ENCODE data around the gene AMT. TPM values are rescaled to one million over a fixed set of nuclear protein-coding genes. Genes with fewer than 3 reads are reported as not detected.
"Not testable (repeated sequence)": the region's sequence is repeated elsewhere in the genome, so short reads cannot be mapped to it uniquely, and the experiment has no call there.

AMT gene
- total RNA-seq, 1 donor from 2014 or later: 12.4 TPM

- ATAC-seq: no peak
- no peak for DNase-seq (ENCODE audit: low spot score)
- intact Hi-C loops (cut with DNase I): no loop called here
These were observed 12.5 kb upstream of the AMT start for GRCh38 chr3:49434731-49435130.

DNA sequence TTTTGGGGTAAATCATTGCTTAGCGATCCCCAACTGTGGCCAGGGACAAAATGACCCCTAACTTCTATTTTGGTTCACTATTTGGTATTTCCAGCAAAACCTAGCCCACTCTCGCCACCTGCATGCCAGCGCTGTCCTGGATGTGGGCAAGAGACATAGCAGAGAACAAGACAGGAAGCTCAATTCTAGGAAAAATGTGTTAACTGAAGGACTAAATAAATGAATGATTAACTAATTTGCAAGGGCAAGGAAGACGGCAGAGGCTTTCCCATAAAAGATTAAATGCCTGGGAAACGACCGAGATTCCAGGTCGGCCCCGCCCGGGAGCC, 6.4 kb upstream of the AMT start:
- intact Hi-C loops (cut with DNase I): no loop called here
- ATAC-seq: no peak
- no peak for DNase-seq (ENCODE audit: low spot score)

- DNase-seq (ENCODE audit: low spot score): no peak
- intact Hi-C loops (cut with DNase I): no loop called here
- no peak for ATAC-seq
These were observed 5.3 kb upstream of the AMT start for GRCh38 chr3:49427586-49427985.

- intact Hi-C loops (cut with DNase I): no loop called here
- DNase-seq (ENCODE audit: low spot score): no peak
- no peak for ATAC-seq
These were observed 2.5 kb upstream of the AMT start for GRCh38 chr3:49424816-49425215.

DNA sequence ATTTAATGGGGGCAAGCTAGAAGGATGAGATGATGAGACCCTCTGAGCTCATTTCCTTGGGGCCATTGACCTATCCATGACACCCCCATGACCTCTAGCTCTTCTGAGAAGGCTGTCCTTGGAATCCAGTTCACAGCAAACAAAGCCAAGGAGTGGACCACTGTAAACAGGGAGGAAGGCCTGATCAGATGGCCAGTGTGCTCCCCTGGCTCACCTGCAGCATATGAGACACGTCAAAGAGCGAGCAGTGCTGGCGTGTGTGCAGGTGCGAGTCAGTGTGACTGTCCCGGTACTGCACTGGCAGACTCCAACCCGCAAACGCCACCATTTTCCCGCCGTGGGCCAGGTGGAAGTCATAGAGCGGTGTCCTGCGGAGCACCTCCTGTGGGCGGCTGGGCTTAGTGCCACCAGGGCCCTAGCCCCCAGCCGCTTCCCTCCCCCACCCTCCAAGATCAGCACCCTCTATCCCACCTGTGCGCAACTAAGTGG, 339 bp downstream of the AMT start:
- peak; percentile 6 for ATAC-seq
- intact Hi-C loops (cut with DNase I): no loop called here
- no peak for DNase-seq (ENCODE audit: low spot score)

DNA sequence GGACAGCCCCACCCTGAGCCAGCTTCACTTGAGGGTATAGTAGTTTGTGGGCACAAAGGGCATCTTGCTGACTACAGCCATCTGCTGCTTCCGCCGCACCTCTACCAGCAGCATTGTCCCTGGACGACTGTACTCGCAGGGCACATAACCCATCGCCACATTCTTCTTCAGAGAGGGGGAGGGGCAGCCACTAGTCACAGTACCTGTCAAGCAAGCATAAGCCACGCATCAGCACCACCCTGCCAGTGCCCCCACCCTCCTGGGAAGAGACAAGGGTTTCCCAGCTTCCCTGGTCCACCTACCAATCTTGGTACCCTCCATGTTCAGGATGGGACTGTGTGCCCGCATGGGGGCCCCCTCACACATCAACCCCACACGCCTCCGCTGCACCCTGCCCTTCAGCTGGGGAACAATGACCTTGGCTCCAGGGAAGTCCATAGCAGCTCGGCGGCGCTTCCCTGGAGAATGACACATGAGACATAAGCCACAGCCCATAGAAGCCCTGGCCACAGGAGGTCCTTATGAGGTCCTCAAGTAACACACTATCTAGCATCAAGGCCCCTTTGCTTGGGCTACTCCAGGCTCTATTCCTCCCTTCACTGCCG, 4.7 kb downstream of the AMT start:
- no peak for ATAC-seq
- intact Hi-C loops (cut with DNase I): no loop called here
- no peak for DNase-seq (ENCODE audit: low spot score)

- ATAC-seq (no peak), DNase-seq (ENCODE audit: low spot score) (no peak)
- intact Hi-C loops (cut with DNase I): no loop called here
These were observed 5.4 kb downstream of the AMT start for GRCh38 chr3:49416867-49417266.

DNA sequence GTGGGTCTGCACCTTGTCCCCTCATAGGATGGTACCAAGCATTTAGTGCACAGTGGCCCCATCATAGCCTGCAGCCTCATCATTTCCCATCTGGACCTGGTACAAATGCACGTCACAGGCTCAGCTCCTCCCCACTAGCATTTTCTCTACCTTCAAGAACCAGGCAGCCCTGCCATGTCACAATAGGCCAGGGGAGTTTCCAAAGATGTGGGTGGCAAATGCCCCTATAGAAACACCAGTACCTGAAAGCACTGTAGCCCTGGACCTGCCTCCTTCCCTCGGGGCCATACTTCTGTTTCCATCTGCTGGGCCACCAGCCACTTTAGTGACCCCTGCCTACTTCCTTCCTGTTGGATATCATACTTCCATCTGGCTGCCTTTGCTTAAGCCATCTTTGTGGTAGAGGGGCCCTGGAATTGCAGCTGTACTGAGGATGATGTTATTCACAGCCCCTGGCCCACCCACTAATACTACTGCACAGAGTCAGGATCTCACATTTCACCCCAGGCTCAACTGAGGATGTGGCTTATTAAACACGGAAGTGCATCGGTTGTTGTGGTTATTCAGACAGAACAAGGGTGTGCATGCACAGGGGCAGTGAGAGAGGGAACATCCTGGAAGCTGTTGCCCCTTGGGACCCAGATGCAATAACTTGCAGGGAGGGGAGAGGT, 6.2 kb downstream of the AMT start:
- ATAC-seq: no peak
- DNase-seq (ENCODE audit: low spot score): no peak
- intact Hi-C loops (cut with DNase I): no loop called here

DNA sequence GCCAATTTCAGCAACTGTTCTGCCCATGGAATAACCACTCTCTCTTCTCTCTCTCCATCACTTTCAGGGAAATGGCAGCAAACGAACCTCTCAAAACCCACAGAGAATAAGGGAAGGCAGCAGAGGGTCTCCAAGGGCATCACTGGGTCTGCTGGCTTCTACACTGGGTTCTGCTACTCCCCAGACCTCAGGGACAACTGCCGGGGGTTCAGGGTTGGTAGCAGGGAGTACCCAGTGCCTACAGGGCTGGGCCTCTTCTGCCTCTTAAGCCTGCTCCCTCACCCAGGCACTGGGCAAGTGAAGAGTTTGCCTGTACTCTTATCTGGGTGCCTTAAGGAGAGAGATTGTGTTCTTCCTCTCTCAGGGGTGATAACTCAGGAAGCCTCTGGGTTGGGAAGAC, 7.5 kb downstream of the AMT start:
- intact Hi-C loops (cut with DNase I): no loop called here
- DNase-seq (ENCODE audit: low spot score) (no peak), ATAC-seq (no peak)

DNA sequence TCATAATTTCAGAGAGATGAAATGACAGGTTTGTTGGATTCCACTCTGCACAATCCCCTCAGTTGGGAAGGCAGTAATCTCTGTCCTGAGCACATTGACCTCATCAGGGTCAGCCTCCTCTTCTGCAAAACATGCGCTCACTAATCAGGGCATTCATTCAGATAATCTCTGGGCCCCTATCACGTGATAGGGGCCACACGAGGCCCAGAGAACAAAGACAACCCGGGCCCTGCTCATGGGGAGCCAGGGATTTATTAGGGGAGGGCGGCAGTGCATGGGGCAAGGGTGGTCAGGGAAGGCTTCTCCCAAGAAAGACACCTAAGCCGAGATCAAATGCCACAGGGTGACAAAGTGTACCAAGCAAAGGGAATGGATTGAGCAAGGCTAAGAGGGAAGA, 8.9 kb downstream of the AMT start:
- ATAC-seq (no peak), DNase-seq (ENCODE audit: low spot score) (no peak)
- intact Hi-C loops (cut with DNase I): no loop called here

DNA sequence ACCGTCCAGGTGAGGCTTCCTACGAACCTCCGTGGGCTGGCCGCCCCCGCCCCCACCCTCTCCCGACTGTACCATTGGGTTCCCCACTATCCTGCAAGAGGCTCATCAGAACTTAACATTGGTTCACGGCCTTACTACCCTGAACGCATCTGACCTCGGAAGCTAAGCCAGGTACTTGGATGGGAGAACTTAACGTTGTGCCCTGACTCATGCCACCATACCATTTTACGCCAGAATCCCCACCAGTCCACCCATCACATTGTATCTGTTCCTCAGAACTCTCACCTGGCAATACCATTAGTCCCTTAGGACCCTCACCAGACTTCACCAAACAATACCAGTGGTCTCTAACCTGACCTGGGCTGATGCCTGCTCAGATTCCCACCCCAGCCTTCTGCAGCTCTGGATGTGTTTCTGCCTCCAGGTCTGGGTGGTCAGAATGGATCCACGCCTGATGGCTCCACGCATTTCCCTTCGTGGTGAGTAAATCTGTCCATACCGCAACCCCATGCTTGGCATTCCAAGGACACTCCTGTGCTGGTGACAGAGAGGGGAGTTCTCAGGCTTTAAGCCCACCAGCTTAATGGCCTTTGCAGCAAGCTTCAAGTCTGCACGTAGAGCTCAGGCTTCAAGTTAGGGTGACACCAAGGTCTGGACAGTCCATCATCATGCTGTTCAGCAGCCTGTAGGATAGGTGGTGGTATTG, 9.5 kb downstream of the AMT start:
- intact Hi-C loops (cut with DNase I): no loop called here
- ATAC-seq: no peak
- DNase-seq (ENCODE audit: low spot score): no peak

GRCh38 chr3:49411968-49412631, 10.2 kb downstream of the AMT start, which contains the start of the genes RHOA and TCTA:
RHOA (minus strand) TSS chr3:49411976; CDS start chr3:49375589, 36,387 bp downstream.
TCTA (plus strand) TSS chr3:49412423; CDS start chr3:49412427, 4 bp downstream.
- peak; percentile 99 for DNase-seq (ENCODE audit: low spot score)
- intact Hi-C loops (cut with DNase I): no loop called here
- ATAC-seq: peak; percentile 98

DNA sequence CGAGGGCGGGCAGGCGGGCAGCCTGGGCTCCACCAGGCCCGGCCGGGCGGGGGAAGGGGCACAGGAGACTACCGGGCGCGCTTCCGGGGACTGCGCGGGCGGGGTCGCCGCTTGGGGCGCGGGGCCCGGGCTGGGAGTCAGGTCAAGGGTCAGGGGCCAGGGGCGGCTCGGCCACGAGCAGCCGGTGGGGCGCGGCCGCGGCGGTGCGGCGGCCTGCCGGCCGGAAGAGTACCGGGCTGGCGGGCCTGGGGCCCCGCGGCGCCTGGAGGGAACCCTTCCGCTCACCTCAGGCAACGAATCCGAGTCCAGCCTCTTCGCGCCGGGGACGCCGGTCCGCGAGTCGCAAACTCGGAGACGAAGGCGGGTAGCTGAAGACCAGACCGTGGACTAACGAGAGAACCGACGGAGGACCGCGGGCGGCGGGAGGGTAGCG, 10.7 kb downstream of the AMT start:
- ATAC-seq: no peak
- intact Hi-C loops (cut with DNase I): no loop called here

GRCh38 chr3:49410846-49411534, 11.3 kb downstream of the AMT start:
- intact Hi-C loops (cut with DNase I): no loop called here
- no peak for ATAC-seq
- no peak for DNase-seq (ENCODE audit: low spot score)

More for the DNA sequence above, 10.7 kb downstream of the AMT start:
- peak; percentile 71 for DNase-seq (ENCODE audit: low spot score)

DNA sequence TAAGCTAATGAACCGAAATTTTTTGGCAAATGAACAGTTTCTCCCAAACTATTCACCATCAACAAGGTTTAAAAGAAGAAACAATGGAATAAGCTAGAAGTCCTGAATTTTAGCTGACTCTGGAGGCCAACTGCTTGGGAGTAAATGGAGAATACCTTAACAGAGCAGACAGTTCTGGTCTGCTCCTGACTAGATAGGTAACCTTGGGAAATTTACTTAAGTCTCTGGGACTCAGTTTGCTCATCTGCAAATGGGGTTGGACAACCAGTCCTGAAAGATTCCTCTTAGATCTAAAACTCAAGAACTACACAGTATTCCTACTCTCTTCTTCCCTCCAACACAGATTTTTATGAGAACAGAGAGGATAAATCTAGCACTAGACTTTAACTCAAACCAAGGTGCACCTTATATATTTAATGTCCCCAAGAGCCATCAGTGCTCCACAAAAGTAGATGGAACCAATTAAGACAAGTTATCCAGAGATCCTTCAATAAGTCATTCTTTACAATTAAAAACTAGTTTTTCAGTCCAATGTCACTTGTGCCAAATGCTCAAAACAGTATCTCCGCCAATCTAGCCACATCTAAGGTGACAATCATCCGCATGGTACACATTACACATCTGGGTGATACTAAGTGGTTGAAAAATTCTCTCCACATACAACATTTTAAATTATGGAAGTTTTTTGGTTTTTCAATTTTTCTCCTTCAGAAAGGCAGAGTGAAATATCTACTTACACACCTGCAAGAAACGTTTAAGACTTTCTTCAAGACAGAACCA, 12.0 kb downstream of the AMT start:
- intact Hi-C loops (cut with DNase I): no loop called here
- DNase-seq (ENCODE audit: low spot score): no peak
- no peak for ATAC-seq

DNA sequence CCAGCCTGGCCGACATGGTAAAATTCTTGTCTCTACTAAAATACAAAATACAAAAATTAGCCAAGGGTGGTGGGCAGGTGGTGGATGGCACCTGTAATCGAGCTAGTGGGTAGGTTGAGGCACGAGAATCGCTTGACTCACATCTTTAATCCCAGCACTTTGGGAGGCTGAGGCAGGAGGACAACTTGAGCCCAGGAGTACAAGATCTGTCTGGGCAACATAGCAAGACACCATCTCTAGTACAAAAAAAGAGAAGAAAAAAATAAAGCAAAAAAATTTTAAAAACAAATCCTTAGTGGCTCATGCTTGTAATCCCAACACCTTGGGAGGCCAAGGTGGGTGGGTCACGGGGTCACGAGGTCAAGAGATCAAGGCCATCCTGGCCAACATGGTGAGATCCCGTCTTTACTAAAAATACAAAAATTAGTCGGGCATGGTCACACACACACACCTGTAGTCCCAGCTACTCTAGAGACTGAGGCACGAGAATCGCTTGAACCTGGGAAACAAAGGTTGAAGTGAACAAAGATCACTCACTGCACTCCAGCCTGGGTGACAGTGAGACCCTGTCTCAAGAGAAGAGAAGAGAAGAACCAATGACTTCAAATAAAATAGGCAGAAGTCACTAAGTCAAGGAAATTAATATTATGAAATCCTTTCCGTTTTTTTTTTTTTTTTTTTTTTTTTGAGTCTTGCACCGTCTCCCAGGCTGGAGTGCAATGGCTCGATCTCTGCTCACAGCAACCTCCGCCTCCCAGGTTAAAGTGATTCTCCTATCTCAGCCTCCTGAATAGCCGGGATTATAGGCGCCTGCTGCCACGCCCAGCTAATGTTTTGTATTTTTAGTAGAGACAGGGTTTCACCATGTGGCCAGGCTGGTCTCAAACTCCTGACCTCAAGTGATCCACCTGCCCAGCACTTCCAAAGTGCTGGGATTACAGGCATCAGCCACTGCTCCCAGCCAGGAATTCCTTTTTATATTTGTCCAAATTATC, 15.4 kb downstream of the AMT start:
- no peak for ATAC-seq
- no peak for DNase-seq (ENCODE audit: low spot score)
- intact Hi-C loops (cut with DNase I): no loop called here

DNA sequence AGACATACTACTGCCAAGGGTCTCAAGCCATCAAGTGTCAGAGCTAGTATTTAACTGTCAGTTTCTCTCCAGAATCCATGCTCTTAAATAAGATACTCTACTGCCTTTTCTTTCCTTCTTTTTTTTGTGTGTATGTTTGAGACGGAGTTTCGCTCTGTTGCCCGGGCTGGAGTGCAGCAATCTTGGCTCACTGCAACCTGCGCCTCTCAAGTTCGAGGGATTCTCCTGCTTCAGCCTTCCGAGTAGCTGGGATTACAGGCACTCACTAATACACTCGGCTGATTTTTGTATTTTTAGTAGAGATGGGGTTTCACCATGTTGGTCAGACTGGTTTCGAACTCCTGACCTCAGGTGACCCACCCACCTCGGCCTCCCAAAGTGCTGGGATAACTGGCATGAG, 16.7 kb downstream of the AMT start:
- intact Hi-C loops (cut with DNase I); ATAC-seq; DNase-seq (ENCODE audit: low spot score): not testable (repeated sequence)
